Loucy (cell line): ENCODE results near the gene BAIAP2L1.

Source experiments
- EZH2phosphoT487 ChIP-seq: fragments of 200-600 bp; IDR thresholded peaks from 2 replicates; pipeline ENCODE4 v1.6.1; 2018; ENCODE audit warnings: antibody characterized with exemption, mild to moderate bottlenecking, moderate library complexity, borderline replicate concordance
- TF ChIP-seq, protein P1 (sequence below): fragments of 200-600 bp; sonication (generic); conservative IDR thresholded peaks from 2 replicates; pipeline ENCODE4 v1.5.1; 2014; ENCODE audit warnings: mild to moderate bottlenecking, antibody characterized with exemption, low read length

- TF ChIP-seq, protein P1, sequence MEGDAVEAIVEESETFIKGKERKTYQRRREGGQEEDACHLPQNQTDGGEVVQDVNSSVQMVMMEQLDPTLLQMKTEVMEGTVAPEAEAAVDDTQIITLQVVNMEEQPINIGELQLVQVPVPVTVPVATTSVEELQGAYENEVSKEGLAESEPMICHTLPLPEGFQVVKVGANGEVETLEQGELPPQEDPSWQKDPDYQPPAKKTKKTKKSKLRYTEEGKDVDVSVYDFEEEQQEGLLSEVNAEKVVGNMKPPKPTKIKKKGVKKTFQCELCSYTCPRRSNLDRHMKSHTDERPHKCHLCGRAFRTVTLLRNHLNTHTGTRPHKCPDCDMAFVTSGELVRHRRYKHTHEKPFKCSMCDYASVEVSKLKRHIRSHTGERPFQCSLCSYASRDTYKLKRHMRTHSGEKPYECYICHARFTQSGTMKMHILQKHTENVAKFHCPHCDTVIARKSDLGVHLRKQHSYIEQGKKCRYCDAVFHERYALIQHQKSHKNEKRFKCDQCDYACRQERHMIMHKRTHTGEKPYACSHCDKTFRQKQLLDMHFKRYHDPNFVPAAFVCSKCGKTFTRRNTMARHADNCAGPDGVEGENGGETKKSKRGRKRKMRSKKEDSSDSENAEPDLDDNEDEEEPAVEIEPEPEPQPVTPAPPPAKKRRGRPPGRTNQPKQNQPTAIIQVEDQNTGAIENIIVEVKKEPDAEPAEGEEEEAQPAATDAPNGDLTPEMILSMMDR: no peak
- TF ChIP-seq EZH2phosphoT487: no peak
Measured at GRCh38 chr7:98399890-98400541, 874 bp downstream of the BAIAP2L1 start.
